Effector memory CD4-positive, alpha-beta T cell (primary cell): Measurements from ENCODE around the gene TBCB.
"Not testable (repeated sequence)": the region's sequence is repeated elsewhere in the genome, so short reads cannot be mapped to it uniquely, and the experiment has no call there.

Experiments
- DNase-seq, 3 donors: peaks; one replicate each; pipeline ENCODE4 v3.0.0-alpha.2; 2020
- H3K27ac ChIP-seq: 2 replicates; pipeline ENCODE4 v1.7.0; 2013; ENCODE audit warnings: mild to moderate bottlenecking, low read length, moderate library complexity; ENCODE audit not compliant: insufficient read depth, poor library complexity, severe bottlenecking
- H3K27me3 ChIP-seq: replicated peaks from 2 replicates; pipeline ENCODE4 v1.7.0; 2013; ENCODE audit warnings: mild to moderate bottlenecking, low read length; ENCODE audit not compliant: insufficient read depth, control insufficient read depth, poor library complexity, severe bottlenecking
- H3K36me3 ChIP-seq: 2 replicates; pipeline ENCODE4 v1.7.0; 2013; ENCODE audit warnings: mild to moderate bottlenecking, low read length, moderate library complexity; ENCODE audit not compliant: control insufficient read depth, insufficient read depth
- H3K4me1 ChIP-seq: 2 replicates; pipeline ENCODE4 v1.7.0; 2013; ENCODE audit warnings: low read length, mild to moderate bottlenecking; ENCODE audit not compliant: control insufficient read depth, insufficient read depth, poor library complexity, severe bottlenecking
- H3K4me3 ChIP-seq: 2 replicates; pipeline ENCODE4 v1.7.0; 2013; ENCODE audit warnings: low read length, low read depth, mild to moderate bottlenecking; ENCODE audit not compliant: insufficient read depth, poor library complexity, severe bottlenecking
- H3K9me3 ChIP-seq: 2 replicates; pipeline ENCODE4 v1.7.0; 2013; ENCODE audit warnings: mild to moderate bottlenecking, low read length, moderate library complexity; ENCODE audit not compliant: control insufficient read depth

TBCB gene

GRCh38 chr19:36131221-36131620 is 16.0 kb downstream of the TBCB start:
- H3K36me3 ChIP-seq, H3K27me3 ChIP-seq, H3K27ac ChIP-seq, H3K9me3 ChIP-seq, H3K4me3 ChIP-seq, H3K4me1 ChIP-seq: not testable (repeated sequence)
- DNase-seq = peak in 1 of 3 donors; percentile 4

DNA sequence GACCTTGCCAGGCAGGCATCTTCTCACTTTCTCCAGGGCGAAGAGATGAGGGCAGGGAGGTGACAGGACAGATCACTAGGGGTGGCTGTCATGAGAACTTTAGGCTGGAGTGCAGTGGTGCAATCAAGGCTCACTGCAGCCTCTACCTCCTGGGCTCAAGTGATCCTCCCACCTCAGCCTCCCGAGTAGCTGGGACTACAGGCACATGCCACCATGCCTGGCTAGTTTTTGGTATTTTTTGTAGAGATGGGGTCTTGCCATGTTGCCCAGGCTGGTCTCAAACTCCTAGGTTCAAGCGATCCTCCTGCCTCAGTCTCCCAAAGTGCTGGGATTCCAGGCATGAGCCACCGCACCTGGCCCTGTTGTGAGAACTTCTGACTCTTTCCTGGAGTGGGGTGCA is 19.6 kb downstream of the TBCB start:
- not testable (repeated sequence) for H3K4me3 ChIP-seq, H3K4me1 ChIP-seq, H3K36me3 ChIP-seq, H3K27ac ChIP-seq, DNase-seq, H3K27me3 ChIP-seq, H3K9me3 ChIP-seq

DNA sequence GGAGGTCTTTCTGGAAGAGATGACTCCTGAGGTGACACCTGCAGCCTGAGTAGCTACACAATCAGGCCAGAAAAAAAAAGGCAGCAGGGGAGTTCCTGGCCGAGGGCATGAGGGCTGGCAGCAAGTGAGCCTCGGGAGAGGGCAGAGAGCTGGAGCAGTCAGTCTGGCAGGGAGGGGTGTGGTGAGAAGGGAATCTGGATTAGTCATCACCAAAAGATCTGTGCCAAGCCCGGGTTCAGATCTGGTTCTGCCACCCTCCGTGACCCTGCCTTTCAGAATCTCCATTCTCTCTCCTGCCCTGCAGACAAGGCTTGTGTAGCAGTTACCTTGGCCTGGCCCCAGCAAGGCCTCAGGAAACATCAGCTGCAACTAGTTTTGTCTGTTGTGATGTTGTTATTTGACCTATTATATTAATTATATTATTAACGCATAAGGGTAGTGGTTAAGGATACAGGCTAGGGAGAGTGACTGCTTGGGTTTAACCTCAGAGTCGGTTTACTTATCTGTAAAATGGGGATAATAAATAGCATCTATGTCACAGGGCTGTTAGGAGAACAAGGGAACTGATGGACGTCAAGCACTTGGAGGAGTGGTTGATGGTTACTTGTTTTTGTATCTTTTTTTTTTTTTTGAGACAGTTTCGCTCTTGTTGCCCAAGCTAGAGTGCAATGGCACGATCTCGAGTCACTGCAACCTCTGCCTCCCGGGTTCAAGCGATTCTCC is 21.9 kb downstream of the TBCB start:
- DNase-seq = no peak
- Histone ChIP-seq H3K4me3 (no peak overlapping the region), H3K27me3 (no peaks in the 10 kb centered on the region), H3K27ac (no peak overlapping the region), H3K36me3 (peaks cover 4% of the 10 kb centered on the region), H3K4me1 (peaks cover 5% of the 10 kb centered on the region), H3K9me3 (no peaks in the 10 kb centered on the region)

- DNase-seq = no peak
- Histone ChIP-seq H3K4me1 (peaks cover 5% of the 10 kb centered on the region), H3K27me3 (no peaks in the 10 kb centered on the region), H3K4me3 (peak overlapping the region; percentile 83), H3K27ac (peak overlapping the region; percentile 81), H3K36me3 (peaks cover 15% of the 10 kb centered on the region), H3K9me3 (no peaks in the 10 kb centered on the region)
These were observed 23.8 kb downstream of the TBCB start for GRCh38 chr19:36139120-36139472.

GRCh38 chr19:36139473-36140303 is 24.4 kb downstream of the TBCB start, which contains the start of gene CAPNS1:
Gene CAPNS1 (plus strand): TSS chr19:36140066. CDS start chr19:36141012, 946 bp downstream.
- DNase-seq = peak; percentile 84 to 87 (median 87)
- peak within 1 kb of the TSS; percentile 81 for H3K27ac ChIP-seq

GRCh38 chr19:36140304-36141038 is 25.2 kb downstream of the TBCB start:
- peaks cover 5% of the 10 kb centered on the region for H3K4me1 ChIP-seq
- peak overlapping the region; percentile 81 for H3K27ac ChIP-seq
- H3K27me3 ChIP-seq = no peaks in the 10 kb centered on the region
- DNase-seq = peak in 2 of 3 donors; percentile 4 to 12
- no peaks in the 10 kb centered on the region for H3K9me3 ChIP-seq
- H3K4me3 ChIP-seq = peak overlapping the region; percentile 83
- H3K36me3 ChIP-seq = peaks cover 19% of the 10 kb centered on the region

More at GRCh38 chr19:36139473-36140303, 24.4 kb downstream of the TBCB start, which contains the start of gene CAPNS1:
- Histone ChIP-seq H3K9me3 (no peaks in the 10 kb centered on the region), H3K4me3 (peak within 1 kb of the TSS; percentile 83), H3K36me3 (peaks cover 15% of the 10 kb centered on the region), H3K27me3 (no peaks in the 10 kb centered on the region), H3K4me1 (peaks cover 5% of the 10 kb centered on the region)

DNA sequence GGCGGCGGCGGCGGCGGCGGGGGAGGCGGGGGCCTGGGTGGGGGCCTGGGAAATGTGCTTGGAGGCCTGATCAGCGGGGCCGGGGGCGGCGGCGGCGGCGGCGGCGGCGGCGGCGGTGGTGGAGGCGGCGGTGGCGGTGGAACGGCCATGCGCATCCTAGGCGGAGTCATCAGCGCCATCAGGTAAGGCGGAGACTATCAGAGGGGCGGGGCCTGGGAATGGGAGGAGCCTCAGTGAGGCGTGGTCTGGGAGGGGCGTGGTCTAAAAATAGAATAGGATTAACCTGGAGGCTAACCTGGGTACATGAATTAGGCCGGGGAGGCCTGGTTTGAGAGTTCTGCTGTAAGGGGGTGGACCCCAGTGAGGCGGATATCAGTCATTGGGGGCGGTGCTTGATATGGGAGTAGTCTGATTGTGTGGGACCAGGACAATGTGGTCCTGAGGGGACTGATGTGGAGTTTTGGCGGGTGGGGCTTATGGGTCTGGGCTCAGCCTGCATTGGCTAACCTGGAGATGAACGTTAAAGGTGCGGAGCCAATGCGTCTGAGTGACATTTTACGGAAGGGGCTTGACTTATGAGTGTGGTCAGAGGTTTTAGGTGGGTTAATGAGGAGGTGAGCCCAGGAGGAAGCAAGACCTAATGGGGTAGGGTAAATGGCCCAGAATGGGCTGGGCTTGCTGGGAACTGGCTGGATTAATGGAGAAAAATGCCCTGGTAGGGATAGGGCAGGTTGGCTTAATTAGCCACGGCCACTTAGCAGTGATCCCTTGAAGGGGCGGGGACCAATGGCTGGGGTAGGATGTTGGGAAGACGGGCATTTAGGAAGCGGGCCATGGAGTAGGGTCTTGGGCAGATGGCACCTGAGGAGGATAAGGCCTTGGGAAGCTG is 26.0 kb downstream of the TBCB start:
- peak; percentile 86 to 89 (median 87) for DNase-seq

GRCh38 chr19:36142046-36142445 is 26.8 kb downstream of the TBCB start:
- no peak overlapping the region for H3K27ac ChIP-seq
- no peaks in the 10 kb centered on the region for H3K9me3 ChIP-seq
- no peak overlapping the region for H3K4me3 ChIP-seq
- H3K4me1 ChIP-seq = peaks cover 5% of the 10 kb centered on the region
- no peaks in the 10 kb centered on the region for H3K27me3 ChIP-seq
- no peak for DNase-seq
- H3K36me3 ChIP-seq = peaks cover 35% of the 10 kb centered on the region

More for the DNA sequence above, 26.0 kb downstream of the TBCB start:
- H3K9me3 ChIP-seq = no peaks in the 10 kb centered on the region
- peaks cover 27% of the 10 kb centered on the region for H3K36me3 ChIP-seq
- H3K27me3 ChIP-seq = no peaks in the 10 kb centered on the region
- peak overlapping the region; percentile 81 for H3K27ac ChIP-seq
- H3K4me3 ChIP-seq = peak overlapping the region; percentile 83
- peaks cover 5% of the 10 kb centered on the region for H3K4me1 ChIP-seq

DNA sequence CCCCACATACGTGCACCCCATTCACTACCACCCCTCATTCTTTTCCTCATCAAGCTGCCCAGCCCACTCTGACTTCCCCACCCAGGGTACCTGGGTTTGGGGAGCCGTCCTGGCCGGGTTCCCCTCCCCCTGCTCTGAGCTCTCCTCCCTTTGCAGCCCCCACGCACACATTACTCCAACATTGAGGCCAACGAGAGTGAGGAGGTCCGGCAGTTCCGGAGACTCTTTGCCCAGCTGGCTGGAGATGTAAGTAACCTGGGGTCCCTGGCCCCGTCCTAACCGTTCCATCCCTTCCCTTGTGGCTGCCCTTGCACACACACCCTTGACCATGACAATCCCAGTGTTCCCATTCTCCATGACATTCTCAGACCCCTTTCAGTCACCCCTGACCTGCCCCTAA is 27.2 kb downstream of the TBCB start:
- peaks cover 38% of the 10 kb centered on the region for H3K36me3 ChIP-seq
- no peak overlapping the region for H3K27ac ChIP-seq
- H3K9me3 ChIP-seq = no peaks in the 10 kb centered on the region
- no peak for DNase-seq
- H3K4me1 ChIP-seq = peaks cover 5% of the 10 kb centered on the region
- no peaks in the 10 kb centered on the region for H3K27me3 ChIP-seq
- H3K4me3 ChIP-seq = no peak overlapping the region
